ENCODE results near the gene HAGHL. TPM values are rescaled to one million over a fixed set of nuclear protein-coding genes. Genes with fewer than 3 reads are reported as not detected.
A peak's percentile ranks its signal among the peaks of the same experiment; 100 is the strongest.
"Not testable (repeated sequence)": the region's sequence is repeated elsewhere in the genome, so short reads cannot be mapped to it uniquely, and the experiment has no call there.

Gene HAGHL
- total and polyA plus RNA-seq, 2 experiments from 2014 or later = 15.5 to 31.5 TPM

GRCh38 chr16:751152-752006, 24.5 kb downstream of the HAGHL start:
- H3K27me3 ChIP-seq = peaks cover 3% of the 10 kb centered on the region
- H3K4me2 ChIP-seq = peak overlapping the region; percentile 46
- no peaks in the 10 kb centered on the region for H4K20me1 ChIP-seq (ENCODE audit: insufficient read depth, poor library complexity, severe bottlenecking)
- peak overlapping the region; percentile 51 for H3K27ac ChIP-seq
- DNase-seq (ENCODE audit: low spot score) = no peak
- TF ChIP-seq CTCF (IDR thresholded peaks at IDR 0.05; ENCODE audit: poor library complexity) (no peak), EZH2phosphoT487 (IDR thresholded peaks at IDR 0.05; ENCODE audit: low read depth, severe bottlenecking, unreplicated experiment) (no peak), EZH2 (IDR thresholded peaks at IDR 0.05; ENCODE audit: borderline replicate concordance) (no peak)
- peaks cover 7% of the 10 kb centered on the region for H3K4me1 ChIP-seq (ENCODE audit: insufficient read depth)
- H2AFZ ChIP-seq = no peak overlapping the region
- H3K9me2 ChIP-seq (replicated peaks; ENCODE audit: insufficient read depth) = no peaks in the 10 kb centered on the region
- no peaks in the 10 kb centered on the region for H3K79me2 ChIP-seq
- no peak overlapping the region for H3K4me3 ChIP-seq
- no peaks in the 10 kb centered on the region for H3K36me3 ChIP-seq (replicated peaks; ENCODE audit: insufficient read depth, low read depth)
- no peaks in the 10 kb centered on the region for H3K9me3 ChIP-seq (ENCODE audit: low read depth)
- 62% methylated on average over 33 of the region's 39 CpGs for WGBS (ENCODE audit: low lambda C conversion rate, missing lambda C conversion rate)

- WGBS (ENCODE audit: low lambda C conversion rate, missing lambda C conversion rate) = 33% methylated on average over 10 of the region's 10 CpGs
- no peak for DNase-seq (ENCODE audit: low spot score)
- no peak overlapping the region for H3K4me3 ChIP-seq
Observed at GRCh38 chr16:752007-752312, 25.1 kb downstream of the HAGHL start.

GRCh38 chr16:754121-754607, 27.3 kb downstream of the HAGHL start:
- not testable (repeated sequence) for DNase-seq (ENCODE audit: low spot score); H3K27me3 ChIP-seq; H3K4me2 ChIP-seq; H4K20me1 ChIP-seq (ENCODE audit: insufficient read depth, poor library complexity, severe bottlenecking); H3K4me3 ChIP-seq; H3K4me1 ChIP-seq (ENCODE audit: insufficient read depth); H3K9me3 ChIP-seq (ENCODE audit: low read depth); H2AFZ ChIP-seq; H3K36me3 ChIP-seq (replicated peaks; ENCODE audit: insufficient read depth, low read depth); H3K79me2 ChIP-seq; H3K27ac ChIP-seq; H3K9me2 ChIP-seq (replicated peaks; ENCODE audit: insufficient read depth)
- WGBS (ENCODE audit: low lambda C conversion rate, missing lambda C conversion rate) = 91% methylated on average over 11 of the region's 11 CpGs

More at GRCh38 chr16:752007-752312, 25.1 kb downstream of the HAGHL start:
- H3K9me2 ChIP-seq (replicated peaks; ENCODE audit: insufficient read depth) = no peaks in the 10 kb centered on the region
- H3K4me1 ChIP-seq (ENCODE audit: insufficient read depth) = peaks cover 7% of the 10 kb centered on the region
- TF ChIP-seq EZH2phosphoT487 (IDR thresholded peaks at IDR 0.05; ENCODE audit: low read depth, severe bottlenecking, unreplicated experiment) (no peak), EZH2 (IDR thresholded peaks at IDR 0.05; ENCODE audit: borderline replicate concordance) (no peak), CTCF (IDR thresholded peaks at IDR 0.05; ENCODE audit: poor library complexity) (no peak)
- H2AFZ ChIP-seq = no peak overlapping the region
- no peaks in the 10 kb centered on the region for H3K79me2 ChIP-seq
- H3K27me3 ChIP-seq = peaks cover 3% of the 10 kb centered on the region
- H3K36me3 ChIP-seq (replicated peaks; ENCODE audit: insufficient read depth, low read depth) = no peaks in the 10 kb centered on the region
- H3K27ac ChIP-seq = no peak overlapping the region
- no peaks in the 10 kb centered on the region for H3K9me3 ChIP-seq (ENCODE audit: low read depth)
- H3K4me2 ChIP-seq = peak overlapping the region; percentile 46
- H4K20me1 ChIP-seq (ENCODE audit: insufficient read depth, poor library complexity, severe bottlenecking) = no peaks in the 10 kb centered on the region

- DNase-seq (ENCODE audit: low spot score) = no peak
- Histone ChIP-seq H3K36me3 (replicated peaks; ENCODE audit: insufficient read depth, low read depth) (no peaks in the 10 kb centered on the region), H3K27me3 (peaks cover 3% of the 10 kb centered on the region), H3K4me2 (no peak overlapping the region), H3K4me3 (no peak overlapping the region), H3K9me2 (replicated peaks; ENCODE audit: insufficient read depth) (no peaks in the 10 kb centered on the region), H2AFZ (no peak overlapping the region), H3K9me3 (ENCODE audit: low read depth) (no peaks in the 10 kb centered on the region), H4K20me1 (ENCODE audit: insufficient read depth, poor library complexity, severe bottlenecking) (no peaks in the 10 kb centered on the region), H3K4me1 (ENCODE audit: insufficient read depth) (peaks cover 7% of the 10 kb centered on the region), H3K27ac (no peak overlapping the region), H3K79me2 (no peaks in the 10 kb centered on the region)
- TF ChIP-seq EZH2phosphoT487 (IDR thresholded peaks at IDR 0.05; ENCODE audit: low read depth, severe bottlenecking, unreplicated experiment) = no peak
- no peak for TF ChIP-seq EZH2 (IDR thresholded peaks at IDR 0.05; ENCODE audit: borderline replicate concordance)
- no peak for TF ChIP-seq CTCF (IDR thresholded peaks at IDR 0.05; ENCODE audit: poor library complexity)
- WGBS (ENCODE audit: low lambda C conversion rate, missing lambda C conversion rate) = 75% methylated on average over 10 of the region's 11 CpGs
Observed at GRCh38 chr16:754656-755055, 27.8 kb downstream of the HAGHL start.
